ENCODE data around the gene SZRD1.

SZRD1 gene

GRCh38 chr1:16441282-16441665 is 74.2 kb downstream of the SZRD1 start:
- no peak for DNase-seq

DNA sequence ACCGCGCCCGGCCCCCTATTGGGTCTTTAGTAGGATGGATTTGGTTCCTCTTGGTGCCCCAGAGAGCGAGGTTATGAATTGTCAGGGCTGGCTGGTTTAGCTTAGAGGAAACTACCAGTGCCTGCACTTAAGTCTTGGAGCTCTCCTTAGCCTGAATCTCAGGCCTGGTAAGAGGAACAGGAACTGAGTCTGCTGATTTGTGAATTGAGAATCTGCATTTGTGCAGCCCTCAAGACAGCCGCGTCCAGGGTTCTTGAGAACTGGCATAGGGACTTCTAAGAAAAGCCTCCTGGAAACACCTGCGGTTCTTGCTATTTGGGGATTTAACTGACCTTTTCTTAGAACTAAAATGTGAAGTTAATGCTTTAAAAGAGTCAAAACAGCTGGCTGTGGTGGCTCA is 75.2 kb downstream of the SZRD1 start:
- DNase-seq, result no peak

GRCh38 chr1:16442941-16443340 is 75.9 kb downstream of the SZRD1 start:
- DNase-seq, result no peak

DNA sequence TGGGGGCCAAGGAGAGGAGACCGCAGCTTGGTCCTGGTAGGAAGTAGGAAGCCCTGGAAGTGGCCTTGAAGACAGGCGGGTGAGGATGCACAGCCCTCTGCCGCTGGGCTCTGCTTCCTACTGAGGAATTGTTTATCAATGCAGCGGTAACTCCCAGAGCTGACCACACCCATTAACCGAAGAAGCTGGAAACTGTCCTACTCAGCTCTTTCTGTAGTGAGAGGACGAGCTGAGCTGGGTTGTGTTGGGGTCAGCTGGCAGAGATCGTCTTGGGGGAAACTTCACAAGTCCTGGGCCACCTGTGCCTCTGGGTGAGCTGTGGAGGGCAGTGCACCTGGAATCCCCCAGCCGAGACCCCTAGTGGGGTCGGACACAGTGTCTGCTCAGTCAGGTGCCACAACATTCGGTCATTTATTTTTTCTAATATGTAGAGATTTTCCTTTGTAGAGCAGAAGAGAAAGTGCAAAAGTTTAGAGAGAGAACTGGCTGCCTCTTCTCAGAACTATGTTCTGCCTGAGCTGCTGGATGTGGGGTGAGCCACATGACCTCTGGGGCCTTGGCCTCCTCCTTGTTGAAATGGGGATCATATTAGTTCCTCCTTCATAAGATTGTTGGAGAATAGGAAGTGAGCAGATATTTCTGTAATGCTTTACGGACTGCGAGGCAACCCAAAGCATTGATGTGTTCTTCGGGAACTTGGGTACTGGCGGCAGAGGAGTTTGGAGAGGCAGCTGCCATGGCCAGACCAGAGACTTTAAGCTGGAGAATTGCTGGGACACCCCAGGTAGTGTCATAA is 77.1 kb downstream of the SZRD1 start:
- no peak for DNase-seq

DNA sequence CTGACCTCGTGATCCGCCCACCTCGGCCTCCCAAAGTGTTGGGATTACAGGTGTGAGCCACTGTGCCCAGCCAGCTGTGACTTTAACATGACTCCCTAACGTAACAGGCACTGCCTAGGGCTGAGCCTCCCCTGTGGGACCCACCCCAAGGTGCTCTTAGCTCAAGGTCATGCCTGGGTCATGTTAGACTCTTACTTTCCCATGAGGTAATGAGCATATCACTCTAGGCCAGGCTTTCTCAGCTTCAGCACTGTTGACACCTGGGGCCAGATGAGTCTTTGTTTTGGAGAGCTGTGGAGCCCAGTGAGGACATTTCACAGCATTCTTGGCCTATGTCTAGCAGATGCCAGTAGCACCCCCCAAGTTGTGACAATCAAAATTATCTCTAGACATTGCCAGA is 78.0 kb downstream of the SZRD1 start:
- no peak for DNase-seq

- no peak for DNase-seq
Measured at GRCh38 chr1:16446116-16446515, 79.1 kb downstream of the SZRD1 start.

GRCh38 chr1:16447641-16448040 is 80.6 kb downstream of the SZRD1 start:
- DNase-seq, result no peak
